Activated T-helper 1 cell treated with anti-CD3 and anti-CD28 coated beads, Interleukin-2, amount 50 U/mL, for 16 hours (primary cell): ENCODE measurements around the gene WRAP73.

ENCODE experiments used
- DNase-seq, 2 donors: peaks; one replicate each; pipeline ENCODE4 v3.0.0-alpha.2; 2020; ENCODE audit warnings: low read depth in 1 of 2, low spot score in 1 of 2

The WRAP73 gene

DNA sequence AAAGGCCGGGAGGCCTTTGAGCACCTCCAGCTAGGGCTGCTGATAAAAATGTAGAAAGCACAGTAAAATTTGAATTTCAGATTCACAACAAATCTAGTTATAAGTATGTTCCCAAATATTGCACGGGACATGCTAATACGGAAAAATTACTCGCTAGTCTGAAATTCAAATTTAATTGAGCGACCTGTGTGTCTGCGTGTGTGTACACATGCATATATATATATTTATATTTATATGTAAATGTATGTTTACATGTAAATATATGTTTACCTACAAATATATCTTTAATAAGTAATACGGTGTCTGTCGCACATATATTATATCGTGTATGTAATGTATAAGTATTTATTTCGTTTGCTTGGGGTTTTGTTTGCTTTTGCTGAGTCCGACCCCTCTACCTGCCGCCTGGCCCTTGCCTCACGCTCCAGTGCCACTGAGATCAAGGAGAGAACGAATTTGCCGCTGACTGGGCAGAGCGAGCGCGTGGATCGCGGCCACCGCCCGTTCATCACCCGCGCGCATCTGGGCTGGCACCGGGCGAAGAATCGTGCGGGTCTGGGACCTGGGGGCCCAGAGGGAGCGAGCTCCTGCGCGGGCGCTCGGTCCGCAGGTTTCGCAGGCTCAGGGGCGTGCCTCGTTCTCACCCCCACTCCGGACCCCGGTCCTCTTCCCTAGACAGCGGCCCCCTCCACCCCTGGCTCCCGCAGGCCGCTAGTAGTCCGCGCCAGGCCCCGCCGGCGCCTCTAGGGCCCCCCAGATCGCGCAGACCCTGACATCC is 534 bp upstream of the WRAP73 start:
- DNase-seq: no peak

DNA sequence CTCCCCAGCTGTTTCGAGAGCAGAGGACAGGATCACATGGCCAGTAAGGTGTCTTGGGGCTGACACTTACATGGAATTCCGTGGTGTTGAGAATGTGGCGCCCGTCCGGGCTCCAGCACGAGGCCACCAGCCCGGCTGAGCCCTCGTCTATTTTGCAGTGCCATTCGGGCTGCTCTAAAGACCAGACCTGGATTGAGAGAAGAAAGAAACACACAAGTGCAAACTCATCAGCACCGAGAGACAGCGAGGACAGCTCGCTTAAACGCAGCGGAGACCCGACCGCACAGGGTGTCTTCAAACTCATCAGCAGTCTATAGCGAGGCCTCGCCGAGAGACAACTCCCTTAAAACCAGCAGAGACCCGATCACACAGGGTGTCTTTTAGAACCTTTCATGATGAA is 3.3 kb downstream of the WRAP73 start:
- no peak for DNase-seq

DNA sequence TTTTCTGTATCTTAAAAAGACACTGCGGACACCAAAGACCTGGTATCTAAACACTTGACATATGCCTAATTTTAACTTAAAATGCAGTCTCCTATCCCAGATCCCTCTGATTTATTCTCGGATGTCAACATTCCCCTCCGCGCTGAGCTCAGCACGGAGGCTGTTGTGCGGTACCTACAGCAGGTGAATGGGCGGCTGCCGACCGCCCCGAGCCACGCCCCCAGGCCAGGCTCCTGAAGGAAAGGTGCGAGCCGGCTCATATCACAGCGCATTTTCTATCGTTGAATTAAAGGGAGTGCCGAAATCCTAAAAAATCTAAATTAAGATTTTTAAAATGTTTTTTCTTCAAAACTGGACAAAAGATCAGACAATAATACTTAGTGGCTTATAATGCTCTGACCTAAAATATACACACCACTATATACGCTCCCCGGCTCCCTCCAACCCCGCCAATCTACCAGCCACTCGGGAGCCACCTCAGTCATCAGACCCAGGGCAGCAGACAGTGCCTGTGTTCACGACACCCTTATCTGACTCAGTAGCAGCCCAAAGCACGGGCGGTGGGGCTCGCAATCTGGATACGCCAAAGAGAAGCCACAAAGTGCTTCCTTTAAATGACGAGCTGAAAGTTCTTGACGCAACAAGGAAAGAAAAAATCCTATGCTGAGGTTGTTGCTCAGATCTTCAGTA is 4.1 kb downstream of the WRAP73 start:
- DNase-seq: no peak

DNA sequence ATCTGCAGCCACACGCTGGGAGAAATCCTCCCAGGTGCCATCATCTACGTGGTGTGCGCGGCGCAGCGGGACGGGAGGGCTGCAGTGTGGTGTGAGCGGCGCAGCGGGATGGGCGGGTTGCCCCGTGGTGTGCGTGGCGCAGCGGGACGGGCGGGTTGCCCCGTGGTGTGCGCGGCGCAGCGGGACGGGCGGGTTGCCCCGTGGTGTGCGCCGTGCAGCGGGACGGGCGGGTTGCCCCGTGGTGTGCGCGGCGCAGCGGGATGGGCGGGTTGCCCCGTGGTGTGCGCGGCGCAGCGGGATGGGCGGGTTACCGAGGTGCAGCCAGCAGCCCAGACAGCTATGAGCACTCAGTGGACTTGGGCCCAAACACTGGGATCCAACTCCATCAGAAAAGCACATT is 4.7 kb downstream of the WRAP73 start:
- DNase-seq: no peak

DNA sequence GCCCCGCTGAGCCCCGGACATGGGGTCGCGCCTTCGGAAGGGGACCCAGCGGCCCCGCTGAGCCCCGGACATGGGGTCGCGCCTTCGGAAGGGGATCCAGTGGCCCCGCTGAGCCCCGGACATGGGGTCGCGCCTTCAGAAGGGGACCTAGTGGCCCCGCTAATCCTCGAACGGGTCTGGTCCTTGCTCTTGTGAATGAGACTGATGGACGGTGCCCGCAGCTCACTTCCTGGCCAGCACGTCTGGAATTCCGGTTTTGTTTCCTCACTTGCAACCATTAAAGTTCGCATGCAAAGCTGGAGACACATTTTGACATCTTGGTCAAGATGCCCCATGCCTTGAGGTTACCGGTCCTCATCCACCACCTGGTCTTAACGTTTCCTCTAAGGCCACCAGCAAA is 5.6 kb downstream of the WRAP73 start:
- DNase-seq: no peak

DNA sequence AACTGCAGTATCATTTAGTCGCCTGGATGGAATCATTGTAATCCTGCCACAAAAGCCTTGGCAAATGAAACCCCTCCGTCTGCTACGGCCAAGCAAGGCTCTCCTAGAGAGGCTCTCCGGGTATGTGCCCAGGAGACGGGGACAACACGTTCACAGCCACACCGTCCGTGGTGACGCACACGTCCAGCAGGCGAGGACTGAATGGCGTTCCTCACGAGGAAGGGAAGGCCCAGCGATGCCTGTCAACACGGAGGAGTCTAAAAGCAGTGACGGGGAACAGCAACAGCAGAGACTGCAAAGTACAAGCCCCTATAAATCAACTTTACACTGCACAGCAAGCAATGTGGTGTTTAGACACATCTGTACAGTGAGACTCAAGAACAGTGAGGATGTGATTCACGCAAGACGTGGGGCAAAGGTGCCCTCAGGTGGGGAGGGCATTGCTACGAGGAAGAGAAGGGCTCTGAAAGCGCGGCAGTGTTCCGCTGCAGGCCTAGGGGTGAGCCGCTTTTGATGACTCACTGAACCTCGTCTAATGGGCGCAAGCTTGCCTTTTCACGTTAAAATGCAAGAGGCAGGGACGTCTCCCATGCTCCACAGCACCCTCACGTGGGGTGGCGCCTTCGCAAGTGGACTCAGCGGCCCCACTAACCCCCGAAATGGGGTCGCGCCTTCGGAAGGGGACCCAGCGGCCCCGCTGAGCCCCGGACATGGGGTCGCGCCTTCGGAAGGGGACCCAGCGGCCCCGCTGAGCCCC is 6.8 kb downstream of the WRAP73 start:
- DNase-seq: no peak

DNA sequence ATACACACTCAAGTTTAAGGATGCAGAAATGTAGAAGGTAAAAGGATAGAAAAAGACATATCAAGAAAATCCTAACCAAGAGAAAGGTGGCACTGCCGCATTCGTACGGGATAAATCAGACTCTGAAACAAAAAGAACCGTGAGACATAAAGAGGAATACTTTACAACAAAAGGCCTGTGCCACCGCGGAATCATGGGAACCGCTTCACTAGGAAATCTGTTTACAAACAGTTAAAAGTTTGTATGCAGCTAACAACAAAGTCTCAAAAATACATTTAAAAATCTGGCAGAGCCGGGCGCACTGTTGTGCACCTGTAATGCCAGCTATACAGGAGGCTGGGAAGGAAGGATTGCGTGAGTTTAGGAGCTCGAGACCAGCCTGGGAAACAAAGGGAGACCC is 8.1 kb downstream of the WRAP73 start:
- DNase-seq: no peak

DNA sequence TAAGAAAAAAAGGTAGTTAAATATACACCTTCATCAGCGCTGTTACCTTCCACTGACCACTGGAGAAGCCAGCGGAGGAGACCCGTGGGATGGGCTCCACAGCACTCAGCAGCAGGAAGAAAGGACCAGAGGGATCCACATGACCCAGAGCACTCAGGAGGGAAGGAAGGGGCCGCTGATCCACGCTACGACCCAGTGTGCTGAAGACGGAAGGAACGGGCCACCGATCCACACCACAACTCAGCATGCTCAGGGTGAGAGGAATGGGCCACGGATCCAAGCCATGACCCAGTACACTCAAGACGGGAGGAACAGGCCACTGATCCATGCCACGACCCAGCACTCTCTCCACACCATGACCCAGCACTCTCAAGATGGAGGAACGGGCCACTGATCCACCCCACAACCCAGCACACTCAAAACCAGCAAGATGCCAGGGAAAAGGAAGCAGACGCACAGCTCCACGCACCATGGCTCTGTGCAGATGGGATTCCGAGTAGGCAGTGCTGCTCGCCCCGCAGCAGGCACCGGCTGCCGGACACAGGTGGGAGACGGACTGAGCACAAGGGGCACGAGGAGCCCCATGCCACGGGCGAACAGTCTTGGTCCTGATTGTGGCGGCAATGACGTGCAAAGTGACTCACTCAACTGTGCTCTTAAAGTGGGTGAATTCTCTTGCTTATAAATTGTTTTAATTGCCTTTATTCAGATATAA is 8.7 kb downstream of the WRAP73 start:
- no peak for DNase-seq

DNA sequence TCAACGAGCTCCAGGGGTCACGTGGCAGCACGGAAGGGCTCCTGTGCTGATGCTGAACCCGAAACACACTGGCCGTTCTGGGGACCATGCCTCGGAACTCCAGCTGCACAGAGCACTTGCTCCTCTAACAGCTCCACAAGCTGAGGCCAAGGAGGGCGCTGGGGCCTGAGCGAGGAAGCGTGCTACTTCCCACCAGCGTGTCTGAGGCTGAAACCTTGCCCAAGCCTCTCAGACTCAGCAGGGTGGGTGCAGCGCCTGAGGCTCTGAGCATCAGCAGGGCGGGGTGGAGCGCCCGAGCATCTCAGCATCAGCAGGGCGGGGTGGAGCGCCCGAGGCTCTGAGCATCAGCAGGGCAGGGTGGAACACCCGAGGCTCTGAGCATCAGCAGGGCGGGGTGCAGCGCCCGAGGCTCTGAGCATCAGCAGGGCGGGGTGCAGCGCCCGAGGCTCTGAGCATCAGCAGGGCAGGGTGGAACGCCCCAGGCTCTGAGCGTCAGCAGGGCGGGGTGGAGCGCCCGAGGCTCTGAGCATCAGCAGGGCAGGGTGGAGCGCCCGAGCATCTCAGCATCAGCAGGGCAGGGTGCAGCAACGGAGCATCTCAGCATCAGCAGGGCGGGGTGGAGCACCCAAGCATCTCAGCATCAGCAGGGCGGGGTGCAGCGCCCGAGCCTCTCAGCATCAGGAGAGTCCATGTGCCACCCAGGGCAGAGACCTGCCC is 9.6 kb downstream of the WRAP73 start:
- DNase-seq: no peak

DNA sequence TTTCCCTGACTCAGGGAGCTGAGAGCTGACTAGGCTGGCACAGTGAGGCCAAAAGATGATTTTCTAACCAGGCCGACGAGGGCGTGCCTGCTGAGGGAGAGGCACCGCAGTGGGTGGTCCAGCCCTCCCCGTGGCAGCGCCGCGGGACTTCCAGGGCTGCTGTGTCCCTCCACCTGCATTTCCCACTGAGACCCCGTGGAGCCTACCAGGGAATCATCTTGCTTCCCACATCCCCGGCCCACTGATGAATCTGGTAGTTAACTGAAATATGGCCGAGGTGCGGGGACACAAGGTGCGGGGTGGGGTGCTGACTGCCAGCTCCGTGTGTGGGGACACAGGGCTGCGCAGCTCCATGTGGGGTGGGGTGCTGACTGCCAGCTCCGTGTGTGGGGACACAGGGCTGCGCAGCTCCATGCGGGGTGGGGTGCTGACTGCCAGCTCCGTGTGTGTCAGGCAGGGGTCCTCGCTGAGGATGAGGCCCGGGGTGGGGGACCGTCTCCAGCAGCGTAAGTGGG is 10.4 kb downstream of the WRAP73 start:
- DNase-seq: no peak

DNA sequence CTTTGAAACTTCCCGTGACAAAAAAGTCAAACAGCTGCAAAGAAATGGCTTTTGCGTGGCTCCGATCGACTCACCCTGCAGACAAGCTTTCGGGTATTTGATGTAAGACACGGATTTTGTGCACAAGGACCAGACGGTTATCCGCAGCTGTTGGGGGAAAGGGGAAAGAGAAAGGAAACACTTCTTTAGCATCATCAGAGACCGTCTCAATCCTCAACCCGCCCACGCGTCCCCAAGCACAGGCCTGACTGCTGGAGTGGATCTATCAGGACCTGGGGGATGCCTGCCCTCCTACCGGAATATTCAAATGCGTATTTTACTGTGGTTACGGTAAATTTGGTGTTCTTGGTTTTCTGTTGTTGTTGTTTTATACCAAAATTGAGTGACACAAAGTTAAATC is 11.2 kb downstream of the WRAP73 start:
- DNase-seq: no peak

DNA sequence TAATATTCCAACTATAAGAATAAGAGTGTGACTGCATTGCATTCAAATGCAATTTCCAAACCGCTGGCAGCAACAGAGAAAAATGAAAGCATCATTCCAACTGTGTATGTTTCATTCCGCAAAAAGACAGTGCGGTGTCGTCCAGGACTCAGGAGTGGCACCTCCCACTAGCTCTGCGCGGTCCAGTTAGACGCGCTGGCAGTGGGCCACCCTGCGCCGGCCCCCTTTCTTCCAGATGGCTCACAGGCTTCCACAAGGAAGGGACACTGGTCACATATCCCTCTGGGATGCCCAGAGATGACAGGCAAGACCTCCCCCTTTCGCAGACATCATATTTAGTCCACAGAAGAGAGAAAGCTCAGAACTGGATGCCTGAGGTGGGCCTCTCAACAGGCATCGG is 11.9 kb downstream of the WRAP73 start:
- no peak for DNase-seq

DNA sequence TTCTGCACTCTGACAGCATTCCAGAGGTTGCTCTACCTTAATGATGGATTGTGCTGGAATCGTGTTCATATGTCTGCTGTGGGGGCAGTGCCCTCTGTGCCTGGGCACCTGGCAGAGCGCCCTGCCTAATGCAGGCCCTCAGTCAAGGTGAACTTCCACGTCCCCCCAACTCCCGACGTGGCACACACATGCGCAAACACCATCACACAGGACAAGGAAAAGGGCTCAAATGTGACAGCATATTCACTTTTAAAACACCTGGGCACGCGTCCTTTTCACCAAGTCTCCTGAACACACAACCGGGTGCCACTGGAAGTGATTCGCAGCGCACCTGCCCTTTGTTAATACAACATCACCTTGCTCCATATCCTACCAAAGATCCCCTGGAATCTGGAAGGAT is 13.4 kb downstream of the WRAP73 start:
- no peak for DNase-seq

DNA sequence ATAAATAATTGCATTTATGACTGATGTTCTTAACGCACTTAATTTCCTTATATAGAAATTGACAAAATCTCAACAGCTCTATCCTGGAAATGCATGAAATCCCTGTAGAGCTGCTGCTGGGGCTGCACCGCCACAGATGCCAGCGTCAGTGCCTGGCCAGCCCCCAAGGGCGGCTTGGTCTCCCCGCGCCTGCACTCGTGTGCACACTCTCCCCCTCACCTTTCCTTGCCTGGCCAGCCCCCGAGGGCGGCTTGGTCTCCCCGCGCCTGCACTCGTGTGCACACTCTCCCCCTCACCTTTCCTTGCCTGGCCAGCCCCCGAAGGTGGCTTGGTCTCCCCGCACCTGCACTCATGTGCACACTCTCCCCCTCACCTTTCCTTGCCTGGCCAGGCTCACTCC is 13.8 kb downstream of the WRAP73 start:
- no peak for DNase-seq

DNA sequence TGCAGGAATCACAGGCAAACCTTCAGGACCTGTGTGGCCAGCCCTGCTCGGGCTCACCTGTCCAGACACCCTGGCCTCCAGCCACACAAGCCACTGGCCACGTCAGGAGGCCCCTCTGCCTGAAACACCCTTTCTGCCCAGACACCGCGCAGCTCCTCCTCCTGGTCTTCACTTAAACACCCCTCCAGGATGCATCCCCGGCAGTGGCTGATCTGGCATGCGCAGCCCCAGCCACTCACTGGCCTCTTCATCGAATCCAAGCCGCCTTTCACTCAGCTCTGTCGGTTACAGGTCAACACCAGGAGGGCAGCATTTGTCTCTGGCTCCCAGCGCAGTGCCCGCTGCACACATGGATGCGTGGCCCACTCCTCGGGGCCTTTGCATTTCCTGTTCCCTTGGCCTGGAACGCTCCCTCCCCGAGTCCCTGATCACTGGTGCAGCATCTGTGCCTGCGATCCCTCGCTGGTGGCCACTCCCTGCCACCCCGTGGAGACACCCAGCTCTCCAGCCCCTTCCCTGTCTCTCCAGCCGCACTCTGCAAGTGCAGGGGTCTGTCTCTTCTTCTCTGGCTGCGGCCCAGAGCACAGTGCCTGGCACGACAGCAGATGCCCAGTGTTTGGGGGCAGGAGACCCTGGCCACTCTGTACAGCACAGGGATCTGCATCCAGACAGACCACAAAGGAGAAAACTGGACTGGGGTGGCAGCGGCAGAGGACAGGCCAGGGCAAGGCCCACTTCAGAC is 15.7 kb downstream of the WRAP73 start:
- DNase-seq: no peak

DNA sequence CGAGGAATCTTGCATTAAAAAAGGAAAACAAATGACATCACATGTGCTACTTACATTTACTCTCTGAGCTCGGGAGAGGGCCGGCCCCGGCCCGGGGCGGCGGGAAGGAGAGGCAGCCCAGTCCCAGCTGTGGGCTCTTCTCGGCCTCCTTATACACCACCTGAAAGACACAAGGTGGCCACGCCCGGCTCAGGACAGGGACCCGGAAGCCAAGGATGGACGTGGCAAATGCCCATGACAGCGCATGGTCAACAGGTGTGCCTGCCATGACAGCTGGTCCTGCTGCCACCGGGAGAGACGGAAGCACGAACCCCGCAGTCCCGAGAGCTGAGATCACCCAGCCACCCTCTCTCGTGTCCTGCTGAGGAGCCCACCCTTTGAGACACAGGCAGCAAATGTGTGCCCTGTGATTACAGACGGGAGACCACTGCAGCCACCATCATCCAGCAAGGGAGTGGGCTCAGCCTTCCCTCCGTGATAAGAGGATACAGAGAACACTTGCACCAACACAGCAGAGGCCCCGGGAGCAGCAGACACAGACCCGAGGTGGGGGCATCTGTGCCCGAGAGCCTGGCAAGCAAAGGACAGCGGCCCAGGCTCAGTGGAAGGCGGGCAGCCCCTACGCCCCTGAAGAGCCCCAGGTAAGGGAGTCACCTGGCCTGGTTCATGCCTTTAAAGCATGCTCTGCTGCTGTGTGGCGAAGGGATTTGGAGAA is 16.4 kb downstream of the WRAP73 start:
- no peak for DNase-seq

DNA sequence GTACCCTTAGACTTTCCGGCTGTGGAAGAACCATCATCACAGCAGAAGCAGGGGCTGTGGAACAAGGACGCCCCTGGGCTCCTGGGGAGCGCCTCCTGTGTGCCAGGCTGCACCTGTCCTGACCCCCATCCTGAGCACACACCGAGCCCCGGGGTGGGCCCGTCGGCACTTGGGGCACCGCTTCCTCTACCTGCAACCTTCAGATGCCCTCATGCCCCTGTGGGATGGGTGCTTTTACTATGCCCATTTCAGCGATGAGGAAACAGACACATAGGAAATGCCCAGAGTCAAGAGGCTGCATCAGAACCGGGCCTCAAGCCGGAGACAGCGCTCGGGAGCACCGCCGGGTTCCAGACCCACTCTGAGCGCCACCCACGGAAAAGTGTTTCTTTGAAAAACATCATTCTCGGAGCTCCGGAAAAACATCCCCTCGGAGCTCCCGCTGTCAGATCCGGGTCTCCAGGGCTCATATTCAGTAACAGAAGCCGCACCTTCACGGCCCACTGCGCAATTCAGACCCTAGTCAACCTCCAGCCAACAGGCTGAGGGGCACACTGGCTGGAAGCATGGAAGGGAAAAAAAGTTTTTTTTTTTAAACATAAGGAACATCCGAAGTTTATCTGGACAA is 17.1 kb downstream of the WRAP73 start:
- no peak for DNase-seq

DNA sequence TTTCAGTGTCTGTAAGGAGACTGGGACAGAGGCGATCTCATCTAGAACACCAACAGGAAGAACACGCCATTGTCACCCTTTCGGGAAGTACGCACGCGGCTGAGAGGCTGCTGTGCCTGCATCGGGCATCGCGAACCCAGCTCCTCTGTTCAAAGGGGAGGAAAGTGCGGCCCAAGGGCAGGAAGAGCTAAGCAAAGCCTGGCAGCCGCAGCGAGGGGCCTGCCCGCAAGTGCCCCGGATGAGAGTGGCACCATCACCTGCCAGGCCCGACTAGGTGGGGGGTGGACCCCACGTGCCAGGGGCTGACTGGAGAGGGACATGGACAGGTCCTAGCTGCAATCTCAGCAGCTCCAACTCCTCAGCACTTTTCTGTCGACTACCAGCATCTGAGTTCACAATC is 17.6 kb downstream of the WRAP73 start:
- no peak for DNase-seq
